HG03469 (cell line): Measurements from ENCODE around the gene TIGAR.

Experiments used
- ATAC-seq: cut with Tn5 transposase; IDR thresholded peaks from one replicate; pipeline ENCODE4 v1.9.1; 2021; ENCODE audit warnings: mild to moderate bottlenecking, moderate library complexity, moderate number of reproducible peaks; ENCODE audit not compliant: unreplicated experiment

TIGAR gene

DNA sequence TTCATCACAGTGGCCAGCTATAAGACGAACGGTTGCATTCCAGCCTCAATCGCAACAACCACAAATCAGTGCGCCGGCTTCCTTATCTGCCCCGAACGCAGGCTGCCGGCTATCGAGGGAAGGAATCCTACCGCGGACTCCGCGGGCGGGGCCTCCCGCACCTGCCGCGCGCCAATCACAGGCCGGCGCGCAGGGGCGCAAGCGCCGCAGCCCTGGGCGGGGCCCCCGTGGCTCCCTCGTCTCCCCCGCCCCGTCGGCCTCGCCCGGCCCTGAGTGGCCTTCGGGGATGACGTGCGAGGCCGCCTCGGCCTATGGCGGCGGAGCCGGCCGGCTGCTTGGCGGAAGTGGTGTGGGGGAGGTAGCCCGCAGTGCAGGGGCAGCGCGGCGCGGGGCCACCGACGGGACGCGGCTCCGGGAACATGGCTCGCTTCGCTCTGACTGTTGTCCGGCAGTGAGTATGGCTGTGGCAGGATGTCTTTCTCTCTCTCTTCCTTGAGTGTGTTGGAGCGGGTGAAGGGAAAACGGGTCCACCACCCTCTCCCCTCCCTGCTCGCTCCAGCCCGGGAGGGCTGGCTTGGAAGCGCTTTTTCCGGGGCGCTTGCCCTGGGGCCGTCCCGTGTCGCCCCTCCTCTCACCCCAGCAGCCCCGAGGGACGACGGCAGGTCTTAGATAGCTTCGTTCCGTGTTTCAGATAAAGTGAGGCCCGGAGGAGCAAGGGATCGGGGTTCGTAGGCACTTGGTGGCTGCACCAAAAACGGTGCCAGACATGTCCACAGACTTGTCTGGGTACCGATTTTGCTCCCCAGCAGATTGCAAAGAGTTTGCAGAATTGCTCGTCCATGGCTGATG lies at the start of gene TIGAR:
TIGAR (plus strand) TSS at position 361 of the 849 bp plus-strand sequence; CDS start at position 420, 59 bp downstream.
- ATAC-seq = peak; percentile 86

GRCh38 chr12:4271717-4272423 lies 49.1 kb upstream of the TIGAR start:
- ATAC-seq = peak; percentile 28

DNA sequence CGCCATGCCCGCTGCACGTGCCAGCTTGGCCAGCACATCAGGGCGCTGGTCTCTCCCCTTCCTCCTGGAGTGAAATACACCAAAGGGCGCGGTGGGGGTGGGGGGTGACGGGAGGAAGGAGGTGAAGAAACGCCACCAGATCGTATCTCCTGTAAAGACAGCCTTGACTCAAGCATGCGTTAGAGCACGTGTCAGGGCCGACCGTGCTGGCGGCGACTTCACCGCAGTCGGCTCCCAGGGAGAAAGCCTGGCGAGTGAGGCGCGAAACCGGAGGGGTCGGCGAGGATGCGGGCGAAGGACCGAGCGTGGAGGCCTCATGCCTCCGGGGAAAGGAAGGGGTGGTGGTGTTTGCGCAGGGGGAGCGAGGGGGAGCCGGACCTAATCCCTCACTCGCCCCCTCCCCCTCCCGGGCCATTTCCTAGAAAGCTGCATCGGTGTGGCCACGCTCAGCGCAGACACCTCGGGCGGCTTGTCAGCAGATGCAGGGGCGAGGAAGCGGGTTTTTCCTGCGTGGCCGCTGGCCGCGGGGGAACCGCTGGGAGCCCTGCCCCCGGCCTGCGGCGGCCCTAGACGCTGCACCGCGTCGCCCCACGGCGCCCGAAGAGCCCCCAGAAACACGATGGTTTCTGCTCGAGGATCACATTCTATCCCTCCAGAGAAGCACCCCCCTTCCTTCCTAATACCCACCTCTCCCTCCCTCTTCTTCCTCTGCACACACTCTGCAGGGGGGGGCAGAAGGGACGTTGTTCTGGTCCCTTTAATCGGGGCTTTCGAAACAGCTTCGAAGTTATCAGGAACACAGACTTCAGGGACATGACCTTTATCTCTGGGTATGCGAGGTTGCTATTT lies 48.4 kb upstream of the TIGAR start:
- ATAC-seq = no peak

DNA sequence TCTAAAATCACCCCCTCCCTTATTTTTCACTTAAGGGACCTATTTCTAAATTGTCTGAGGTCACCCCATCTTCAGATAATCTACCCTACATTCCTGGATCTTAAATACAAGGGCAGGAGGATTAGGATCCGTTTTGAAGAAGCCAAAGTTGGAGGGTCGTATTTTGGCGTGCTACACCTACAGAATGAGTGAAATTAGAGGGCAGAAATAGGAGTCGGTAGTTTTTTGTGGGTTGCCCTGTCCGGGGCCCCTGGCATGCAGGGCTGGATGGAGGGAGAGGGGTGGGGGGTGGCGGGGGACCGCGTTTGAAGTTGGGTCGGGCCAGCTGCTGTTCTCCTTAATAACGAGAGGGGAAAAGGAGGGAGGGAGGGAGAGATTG lies 47.8 kb upstream of the TIGAR start:
- no peak for ATAC-seq

GRCh38 chr12:4273652-4274395 lies 47.2 kb upstream of the TIGAR start, which contains the start of gene CCND2:
CCND2 (plus strand) TSS chr12:4273762; CDS start chr12:4274041, 279 bp downstream.
- ATAC-seq = peak; percentile 29

DNA sequence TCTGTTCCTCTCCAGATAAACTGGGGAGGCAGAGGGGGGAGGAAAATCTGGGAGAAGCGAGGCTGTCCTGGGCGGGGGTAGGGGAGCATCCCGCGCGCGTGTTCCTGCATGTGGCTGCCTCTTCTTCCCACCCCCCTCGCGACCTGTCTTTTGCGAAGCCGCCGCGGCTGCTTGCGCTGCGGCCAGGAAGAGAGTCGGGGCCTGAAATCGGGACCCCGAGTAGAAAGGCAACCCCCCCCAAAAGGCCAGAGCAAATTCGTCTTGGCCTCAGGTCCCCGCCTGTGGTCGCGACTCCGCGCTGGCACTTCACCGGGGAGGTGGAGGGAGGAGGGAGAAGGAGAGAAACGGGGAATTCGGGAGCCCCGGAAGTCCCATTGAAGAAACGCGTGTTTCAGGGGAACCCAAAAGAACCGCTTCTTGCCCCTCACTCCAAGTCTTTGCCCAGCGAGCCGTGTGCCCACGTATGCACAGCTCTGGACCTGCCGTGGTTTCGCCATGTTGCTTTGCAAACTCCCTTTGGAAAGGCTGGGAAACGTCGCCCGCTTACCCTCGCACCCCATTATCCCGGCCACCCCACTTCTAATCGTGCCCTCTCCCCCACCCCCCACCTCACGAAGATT lies 46.5 kb upstream of the TIGAR start:
- no peak for ATAC-seq

GRCh38 chr12:4275016-4275869 lies 45.8 kb upstream of the TIGAR start:
- no peak for ATAC-seq

DNA sequence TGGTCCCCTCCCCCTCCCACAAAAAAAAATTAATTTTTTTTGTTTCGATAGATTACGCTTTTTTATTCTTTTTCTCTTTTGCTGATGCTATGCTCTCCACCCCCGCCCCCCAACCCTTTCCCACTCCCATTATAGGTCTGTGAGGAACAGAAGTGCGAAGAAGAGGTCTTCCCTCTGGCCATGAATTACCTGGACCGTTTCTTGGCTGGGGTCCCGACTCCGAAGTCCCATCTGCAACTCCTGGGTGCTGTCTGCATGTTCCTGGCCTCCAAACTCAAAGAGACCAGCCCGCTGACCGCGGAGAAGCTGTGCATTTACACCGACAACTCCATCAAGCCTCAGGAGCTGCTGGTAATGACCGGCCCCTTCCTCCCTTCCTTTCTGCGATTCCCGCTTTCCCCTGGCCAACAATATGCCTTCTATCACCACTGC lies 45.1 kb upstream of the TIGAR start:
- no peak for ATAC-seq

DNA sequence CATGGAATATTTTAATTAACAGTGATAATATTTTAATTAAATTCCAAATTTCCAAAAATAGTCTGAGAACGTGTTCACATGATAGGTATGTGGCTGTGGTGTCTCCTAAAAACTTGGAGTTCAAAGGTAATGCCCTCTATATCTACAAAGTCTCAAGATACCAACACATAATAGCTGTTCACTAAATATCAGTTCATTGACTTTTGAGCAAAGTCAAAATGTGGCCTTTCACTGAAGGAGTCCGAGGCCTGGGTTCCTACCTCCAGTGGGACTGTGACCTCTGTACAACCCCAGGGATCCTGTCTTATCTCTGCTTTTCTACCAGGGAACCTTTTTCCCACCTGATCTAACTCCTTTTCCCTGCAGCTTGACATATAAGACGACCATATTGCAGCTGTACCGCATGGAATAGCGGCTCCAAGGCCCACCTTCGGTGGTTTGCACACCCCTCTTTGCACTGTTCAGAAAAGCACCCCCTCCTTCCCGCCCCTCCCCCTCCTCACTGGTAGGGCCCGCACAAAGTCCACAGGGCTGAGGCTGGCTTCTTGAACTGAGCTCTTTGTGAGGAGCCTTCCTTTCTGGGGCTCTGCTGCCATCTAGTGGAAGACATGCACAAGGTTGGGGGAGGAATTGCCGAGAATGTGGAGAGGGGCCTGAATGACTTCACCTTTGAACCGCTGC lies 44.3 kb upstream of the TIGAR start:
- no peak for ATAC-seq

GRCh38 chr12:4277205-4277543 lies 43.8 kb upstream of the TIGAR start:
- ATAC-seq = no peak

DNA sequence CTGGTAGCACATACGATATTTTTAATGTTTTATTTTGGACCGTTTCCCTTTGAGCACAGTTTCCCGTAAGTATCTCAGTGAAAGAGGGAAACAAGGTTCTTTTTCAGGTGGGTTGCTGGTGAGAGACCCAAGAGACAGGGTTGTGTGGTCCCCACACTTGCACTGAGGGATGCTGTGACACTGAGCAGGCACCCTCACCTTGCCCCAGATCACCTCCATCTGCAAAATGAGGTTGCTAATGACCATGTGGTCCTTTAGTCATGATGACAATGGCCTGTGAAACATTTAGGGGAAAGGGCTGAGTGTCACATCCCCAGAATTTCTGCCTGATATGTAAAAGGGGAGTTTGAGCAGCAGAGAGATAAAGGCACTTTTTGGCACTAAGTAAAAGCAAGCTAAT lies 43.2 kb upstream of the TIGAR start:
- ATAC-seq = no peak

- no peak for ATAC-seq
These were observed 42.5 kb upstream of the TIGAR start for GRCh38 chr12:4278329-4279197.

DNA sequence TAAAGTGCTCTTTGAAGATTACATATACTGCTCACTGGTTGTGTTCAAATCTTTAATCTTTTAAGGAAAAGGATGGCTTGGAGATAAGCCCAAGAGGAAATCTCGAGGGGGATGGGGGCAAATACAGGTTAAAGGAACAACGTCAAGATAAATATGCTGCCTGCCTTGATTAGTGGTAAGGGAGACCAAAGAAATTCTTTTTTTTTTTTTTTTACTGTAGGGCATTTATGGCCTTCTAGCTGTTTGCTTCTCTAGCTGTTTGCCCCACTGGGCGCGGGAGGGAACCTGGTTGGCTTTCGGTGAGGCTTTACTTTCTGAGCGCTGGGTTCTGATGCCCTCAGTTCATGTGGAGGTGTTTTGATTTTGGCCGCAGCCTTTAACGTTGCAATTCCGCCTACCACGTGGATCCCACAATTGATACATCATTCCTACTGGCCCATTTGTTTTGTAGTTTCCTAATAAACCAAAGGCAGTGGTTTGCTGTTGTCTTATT lies 41.8 kb upstream of the TIGAR start:
- ATAC-seq = no peak

DNA sequence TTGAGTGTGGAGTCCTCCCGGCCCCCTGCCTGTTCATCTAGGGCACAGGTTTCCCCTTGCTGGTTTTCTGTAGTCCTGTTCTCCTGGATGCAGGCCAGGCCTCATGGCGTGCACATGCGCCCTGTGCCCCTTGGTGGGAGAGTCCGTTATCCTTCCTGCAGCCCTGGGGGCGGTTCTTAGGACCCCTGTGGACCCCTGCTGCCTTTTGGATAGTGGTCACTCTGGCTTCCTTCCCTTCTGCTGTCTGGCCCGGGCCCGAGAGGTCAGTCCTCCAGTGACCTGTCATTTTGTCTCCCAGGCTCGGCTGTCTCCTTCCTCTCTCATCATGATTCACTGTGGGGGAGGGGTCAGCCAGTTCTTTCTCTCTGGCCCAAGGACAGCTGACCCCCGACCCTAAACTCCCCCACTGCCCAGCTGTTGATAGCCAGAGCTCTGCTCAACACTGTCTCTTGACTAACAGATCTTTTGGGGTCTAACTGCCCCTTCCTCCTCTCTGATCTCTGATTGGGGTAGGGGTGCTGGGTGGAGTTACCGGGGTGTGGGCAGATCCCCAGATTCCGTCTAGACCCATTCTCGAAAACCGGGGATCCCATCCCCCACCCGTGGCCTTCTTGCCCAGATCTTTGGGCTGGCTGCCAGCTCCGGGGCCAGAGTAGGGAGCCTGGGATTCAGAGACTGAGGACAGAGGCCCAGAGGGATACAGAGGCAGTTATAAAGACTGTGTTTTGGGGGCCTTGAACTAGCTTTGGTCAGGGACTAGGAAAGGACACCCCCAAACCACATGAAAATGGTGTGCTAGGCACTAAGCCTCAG lies 40.5 kb upstream of the TIGAR start:
- ATAC-seq = no peak

DNA sequence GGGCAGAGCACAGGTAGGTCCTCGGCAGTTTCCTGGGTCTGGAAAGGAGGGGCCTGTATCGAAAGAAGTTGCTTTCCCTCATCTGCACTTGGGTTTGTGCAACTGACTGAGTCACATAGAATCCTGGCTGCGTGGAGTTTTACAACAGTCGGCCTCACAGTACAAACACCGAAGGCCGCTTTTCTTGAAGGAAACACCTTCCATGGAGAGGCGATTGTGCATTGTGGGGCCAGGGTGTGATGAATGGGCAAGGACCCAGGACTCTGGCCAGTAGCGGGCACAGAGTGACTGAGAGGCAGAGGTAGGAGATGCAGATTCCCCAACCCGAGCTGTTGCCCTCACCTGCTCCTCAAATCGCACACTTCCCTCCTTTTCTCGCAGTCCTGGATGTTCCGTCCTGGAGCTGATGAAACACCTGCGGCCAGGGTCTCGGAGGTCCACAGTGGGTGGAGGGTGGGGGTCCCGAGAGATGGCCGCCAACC lies 39.8 kb upstream of the TIGAR start:
- ATAC-seq = no peak

- ATAC-seq = no peak
These were observed 38.7 kb upstream of the TIGAR start for GRCh38 chr12:4282103-4282891.
